Loucy (cell line): Measurements from ENCODE around the gene DNALI1.
"Not testable (repeated sequence)": the region's sequence is repeated elsewhere in the genome, so short reads cannot be mapped to it uniquely, and the experiment has no call there.

Experiments used
- H2AFZ ChIP-seq: fragments of 200-600 bp; sonication (generic); 2 replicates; pipeline ENCODE4 v1.6.0; 2016; ENCODE audit warnings: antibody characterized with exemption, mild to moderate bottlenecking, low read length, moderate library complexity
- H3F3A ChIP-seq: fragments of 200-600 bp; 2 replicates; pipeline ENCODE4 v1.6.0; 2016; ENCODE audit warnings: antibody characterized with exemption, low read depth, mild to moderate bottlenecking
- H3K27me3 ChIP-seq: fragments of 200-600 bp; sonication (generic); 2 replicates; pipeline ENCODE4 v1.6.1; 2014; ENCODE audit warnings: low read length, mild to moderate bottlenecking; ENCODE audit not compliant: insufficient read depth, poor library complexity, severe bottlenecking
- H3K36me3 ChIP-seq: fragments of 200-600 bp; sonication (generic); 2 replicates; pipeline ENCODE4 v1.6.1; 2016; ENCODE audit warnings: low read length; ENCODE audit not compliant: insufficient read depth
- H3K4me1 ChIP-seq: fragments of 200-600 bp; sonication (generic); 2 replicates; pipeline ENCODE4 v1.5.1; 2014; ENCODE audit warnings: low read length, mild to moderate bottlenecking; ENCODE audit not compliant: insufficient read depth, poor library complexity, severe bottlenecking
- H3K4me2 ChIP-seq: fragments of 200-600 bp; sonication (generic); 2 replicates; pipeline ENCODE4 v1.6.0; 2014; ENCODE audit warnings: antibody characterized with exemption, low read length, low read depth, mild to moderate bottlenecking; ENCODE audit not compliant: poor library complexity, severe bottlenecking
- H3K4me3 ChIP-seq: fragments of 200-600 bp; sonication (generic); 2 replicates; pipeline ENCODE4 v1.5.1; 2014; ENCODE audit warnings: low read length, mild to moderate bottlenecking, mixed read lengths; ENCODE audit not compliant: poor library complexity, severe bottlenecking
- H3K79me2 ChIP-seq: fragments of 200-600 bp; sonication (generic); 2 replicates; pipeline ENCODE4 v1.6.1; 2014; ENCODE audit warnings: low read length; ENCODE audit not compliant: insufficient read depth
- H3K9ac ChIP-seq: fragments of 200-600 bp; sonication (generic); 2 replicates; pipeline ENCODE4 v1.6.0; 2014; ENCODE audit warnings: mild to moderate bottlenecking, low read depth, low read length, moderate library complexity; ENCODE audit not compliant: poor library complexity, severe bottlenecking
- H3K9me2 ChIP-seq: fragments of 200-600 bp; sonication (generic); replicated peaks from 2 replicates; pipeline ENCODE4 v1.6.1; 2016; ENCODE audit warnings: low read depth, low read length, mixed read lengths
- H3K9me3 ChIP-seq: fragments of 200-600 bp; sonication (generic); 2 replicates; pipeline ENCODE4 v1.6.1; 2014; ENCODE audit warnings: mild to moderate bottlenecking, antibody characterized with exemption, low read length, low read depth; ENCODE audit not compliant: insufficient read depth
- H4K20me1 ChIP-seq: fragments of 200-600 bp; sonication (generic); 2 replicates; pipeline ENCODE4 v1.6.0; 2014; ENCODE audit warnings: antibody characterized with exemption, low read length, mild to moderate bottlenecking; ENCODE audit not compliant: insufficient read depth, poor library complexity, severe bottlenecking
- CTCF ChIP-seq: fragments of 200-600 bp; sonication (generic); conservative IDR thresholded peaks from 2 replicates; pipeline ENCODE4 v1.5.1; 2014; ENCODE audit warnings: mild to moderate bottlenecking, antibody characterized with exemption, low read length
- EZH2phosphoT487 ChIP-seq: fragments of 200-600 bp; IDR thresholded peaks from 2 replicates; pipeline ENCODE4 v1.6.1; 2018; ENCODE audit warnings: antibody characterized with exemption, mild to moderate bottlenecking, moderate library complexity, borderline replicate concordance

Gene DNALI1

GRCh38 chr1:37559080-37559479, 2.3 kb downstream of the DNALI1 start:
- H4K20me1 ChIP-seq: no peaks in the 10 kb centered on the region
- no peak overlapping the region for H3K4me3 ChIP-seq
- H3K9me3 ChIP-seq: 0 out of 2 replicates have a peak, but pooled peaks cover 3% of the 10 kb centered on the region
- no peak overlapping the region for H3K9ac ChIP-seq
- no peaks in the 10 kb centered on the region for H3K4me1 ChIP-seq
- H3K36me3 ChIP-seq: no peaks in the 10 kb centered on the region
- TF ChIP-seq EZH2phosphoT487 (no peak), CTCF (no peak)
- H3F3A ChIP-seq: no peaks in the 10 kb centered on the region
- no peak overlapping the region for H2AFZ ChIP-seq
- peaks cover under 1% of the 10 kb centered on the region; the same call in 1 of the 2 replicates for H3K79me2 ChIP-seq
- H3K4me2 ChIP-seq: no peak overlapping the region
- no peaks in the 10 kb centered on the region for H3K9me2 ChIP-seq
- peaks cover 4% of the 10 kb centered on the region for H3K27me3 ChIP-seq

GRCh38 chr1:37559957-37560379, 3.2 kb downstream of the DNALI1 start:
- not testable (repeated sequence) for H3K4me3 ChIP-seq, H3K4me1 ChIP-seq, H3K36me3 ChIP-seq, H3K9ac ChIP-seq, H3K9me3 ChIP-seq, H3K9me2 ChIP-seq, H3K79me2 ChIP-seq, H3K27me3 ChIP-seq, H4K20me1 ChIP-seq, H3F3A ChIP-seq, H3K4me2 ChIP-seq, H2AFZ ChIP-seq

- Histone ChIP-seq H3K9me3 (no peaks in the 10 kb centered on the region), H2AFZ (no peak overlapping the region), H3K4me1 (no peaks in the 10 kb centered on the region), H3K36me3 (peaks cover 10% of the 10 kb centered on the region; the same call in 1 of the 2 replicates), H3K9ac (no peak overlapping the region), H3K27me3 (peaks cover 4% of the 10 kb centered on the region), H3K4me3 (no peak overlapping the region), H3K9me2 (no peaks in the 10 kb centered on the region), H3F3A (no peaks in the 10 kb centered on the region), H4K20me1 (no peaks in the 10 kb centered on the region), H3K4me2 (no peak overlapping the region), H3K79me2 (no peaks in the 10 kb centered on the region)
- TF ChIP-seq CTCF (no peak), EZH2phosphoT487 (no peak)
Measured at GRCh38 chr1:37560401-37561132, 3.8 kb downstream of the DNALI1 start.
